Measurements from ENCODE around the gene PRCP.

PRCP gene

DNA sequence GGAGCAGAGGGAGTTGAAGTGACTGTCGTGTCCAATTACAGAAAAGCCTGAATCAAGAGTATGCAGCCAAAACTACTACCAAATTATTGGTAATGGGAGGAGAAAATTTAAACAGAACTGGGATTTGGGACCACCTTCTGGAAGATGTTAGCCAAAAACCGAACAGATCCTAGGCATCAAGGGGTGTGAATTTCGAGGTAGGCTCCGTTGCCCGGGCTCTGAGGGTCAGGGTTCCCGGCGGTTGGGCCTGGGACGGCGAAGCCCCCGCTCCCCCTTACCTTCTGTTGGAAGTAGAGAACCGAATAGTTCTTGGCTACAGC lies 313 bp downstream of the PRCP start:
- TF ChIP-seq, protein P1, sequence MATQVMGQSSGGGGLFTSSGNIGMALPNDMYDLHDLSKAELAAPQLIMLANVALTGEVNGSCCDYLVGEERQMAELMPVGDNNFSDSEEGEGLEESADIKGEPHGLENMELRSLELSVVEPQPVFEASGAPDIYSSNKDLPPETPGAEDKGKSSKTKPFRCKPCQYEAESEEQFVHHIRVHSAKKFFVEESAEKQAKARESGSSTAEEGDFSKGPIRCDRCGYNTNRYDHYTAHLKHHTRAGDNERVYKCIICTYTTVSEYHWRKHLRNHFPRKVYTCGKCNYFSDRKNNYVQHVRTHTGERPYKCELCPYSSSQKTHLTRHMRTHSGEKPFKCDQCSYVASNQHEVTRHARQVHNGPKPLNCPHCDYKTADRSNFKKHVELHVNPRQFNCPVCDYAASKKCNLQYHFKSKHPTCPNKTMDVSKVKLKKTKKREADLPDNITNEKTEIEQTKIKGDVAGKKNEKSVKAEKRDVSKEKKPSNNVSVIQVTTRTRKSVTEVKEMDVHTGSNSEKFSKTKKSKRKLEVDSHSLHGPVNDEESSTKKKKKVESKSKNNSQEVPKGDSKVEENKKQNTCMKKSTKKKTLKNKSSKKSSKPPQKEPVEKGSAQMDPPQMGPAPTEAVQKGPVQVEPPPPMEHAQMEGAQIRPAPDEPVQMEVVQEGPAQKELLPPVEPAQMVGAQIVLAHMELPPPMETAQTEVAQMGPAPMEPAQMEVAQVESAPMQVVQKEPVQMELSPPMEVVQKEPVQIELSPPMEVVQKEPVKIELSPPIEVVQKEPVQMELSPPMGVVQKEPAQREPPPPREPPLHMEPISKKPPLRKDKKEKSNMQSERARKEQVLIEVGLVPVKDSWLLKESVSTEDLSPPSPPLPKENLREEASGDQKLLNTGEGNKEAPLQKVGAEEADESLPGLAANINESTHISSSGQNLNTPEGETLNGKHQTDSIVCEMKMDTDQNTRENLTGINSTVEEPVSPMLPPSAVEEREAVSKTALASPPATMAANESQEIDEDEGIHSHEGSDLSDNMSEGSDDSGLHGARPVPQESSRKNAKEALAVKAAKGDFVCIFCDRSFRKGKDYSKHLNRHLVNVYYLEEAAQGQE (IDR thresholded peaks at IDR 0.05; ENCODE audit: insufficient read depth in 1 of 2, low read depth in 2 of 2, low read length in 2 of 2), result no peak
- no peak for TF ChIP-seq POLR2AphosphoS5 (IDR thresholded peaks at IDR 0.05; ENCODE audit: low read depth, low read length)
- TF ChIP-seq TAF1 (IDR thresholded peaks at IDR 0.05; ENCODE audit: borderline replicate concordance, insufficient read depth, low read length), result no peak
- no peak for TF ChIP-seq SIN3A (IDR thresholded peaks at IDR 0.05; ENCODE audit: borderline replicate concordance, insufficient read depth, low read length)
- TF ChIP-seq FOXP2 (optimal IDR thresholded peaks at IDR 0.05; ENCODE audit: borderline replicate concordance, extremely low read depth, extremely low read length, insufficient read depth), result no peak

DNA sequence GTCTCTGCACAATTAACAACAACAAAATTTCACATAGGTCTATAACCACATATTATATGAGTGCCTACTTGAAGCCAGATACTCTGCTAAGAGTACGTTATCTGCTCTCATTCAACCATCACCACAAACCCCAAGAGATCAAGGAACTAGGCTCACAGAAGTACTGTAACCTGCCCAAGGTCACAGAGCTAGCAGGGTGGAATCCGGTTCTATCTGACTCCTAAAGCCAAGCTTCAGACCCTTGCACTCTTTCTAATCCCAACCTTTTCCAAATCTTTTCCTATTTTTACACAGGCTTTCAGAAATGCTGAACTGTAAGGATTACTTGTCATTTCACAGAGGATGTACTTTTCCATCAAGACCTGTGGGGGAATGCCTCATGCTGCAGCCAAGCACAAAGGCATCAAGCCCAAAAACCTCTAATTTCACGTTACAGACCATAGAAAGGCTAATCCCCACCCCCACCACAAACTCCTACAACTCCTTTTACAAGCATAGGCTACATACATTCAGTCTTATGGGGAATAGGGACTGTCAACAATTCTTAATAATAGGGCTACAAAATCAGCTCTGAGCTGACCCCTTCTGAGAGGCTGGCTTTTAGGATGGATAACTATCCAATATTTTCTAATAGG lies 927 bp downstream of the PRCP start:
- no peak for TF ChIP-seq SIN3A (IDR thresholded peaks at IDR 0.05; ENCODE audit: borderline replicate concordance, insufficient read depth, low read length)
- no peak for TF ChIP-seq FOXP2 (optimal IDR thresholded peaks at IDR 0.05; ENCODE audit: borderline replicate concordance, extremely low read depth, extremely low read length, insufficient read depth)
- TF ChIP-seq TAF1 (IDR thresholded peaks at IDR 0.05; ENCODE audit: borderline replicate concordance, insufficient read depth, low read length), result no peak
- TF ChIP-seq POLR2AphosphoS5 (IDR thresholded peaks at IDR 0.05; ENCODE audit: low read depth, low read length), result no peak
- TF ChIP-seq, protein P1 (IDR thresholded peaks at IDR 0.05; ENCODE audit: insufficient read depth in 1 of 2, low read depth in 2 of 2, low read length in 2 of 2), result no peak

DNA sequence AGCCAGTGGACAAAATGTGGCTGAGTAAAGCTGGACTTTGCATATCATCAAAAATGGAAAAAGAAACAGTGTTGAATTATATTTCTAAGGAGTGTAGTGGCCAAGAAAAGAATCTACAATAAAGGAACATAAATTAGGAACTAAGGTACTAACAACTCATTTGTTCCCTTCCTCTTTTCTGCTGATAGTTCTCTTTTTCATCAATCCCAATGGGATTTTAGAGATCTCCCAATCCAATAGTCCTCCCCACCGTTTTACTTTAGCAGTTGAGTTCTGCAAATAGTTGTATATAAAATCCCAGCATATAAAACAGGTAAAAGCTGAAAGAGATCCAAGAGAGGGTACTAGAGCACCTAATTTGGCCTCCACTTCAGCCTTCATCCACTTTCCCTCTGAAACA lies 2.0 kb downstream of the PRCP start:
- TF ChIP-seq TAF1 (IDR thresholded peaks at IDR 0.05; ENCODE audit: borderline replicate concordance, insufficient read depth, low read length) (no peak), SIN3A (IDR thresholded peaks at IDR 0.05; ENCODE audit: borderline replicate concordance, insufficient read depth, low read length) (no peak), FOXP2 (optimal IDR thresholded peaks at IDR 0.05; ENCODE audit: borderline replicate concordance, extremely low read depth, extremely low read length, insufficient read depth) (no peak), POLR2AphosphoS5 (IDR thresholded peaks at IDR 0.05; ENCODE audit: low read depth, low read length) (no peak)
- TF ChIP-seq, protein P1 (IDR thresholded peaks at IDR 0.05; ENCODE audit: insufficient read depth in 1 of 2, low read depth in 2 of 2, low read length in 2 of 2), result no peak

DNA sequence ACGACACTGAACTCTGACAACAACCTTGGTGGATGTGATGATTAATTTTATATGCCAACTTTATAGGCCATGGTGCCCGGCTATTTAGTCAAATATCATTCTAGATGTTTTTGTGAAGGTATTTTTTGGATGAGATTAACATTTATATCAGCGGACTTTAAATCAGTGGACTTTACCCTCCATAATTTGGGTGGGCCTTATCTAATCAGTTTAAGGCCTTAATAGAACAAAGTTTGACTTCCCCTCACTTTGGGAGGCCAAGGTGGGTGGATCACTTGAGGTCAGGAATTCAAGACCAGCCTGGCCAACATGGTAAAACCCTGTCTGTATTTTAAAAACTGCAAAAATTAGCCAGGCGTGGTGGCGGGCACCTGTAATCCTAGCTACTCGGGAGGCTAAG lies 4.0 kb downstream of the PRCP start:
- TF ChIP-seq POLR2AphosphoS5 (IDR thresholded peaks at IDR 0.05; ENCODE audit: low read depth, low read length) (no peak), SIN3A (IDR thresholded peaks at IDR 0.05; ENCODE audit: borderline replicate concordance, insufficient read depth, low read length) (no peak), FOXP2 (optimal IDR thresholded peaks at IDR 0.05; ENCODE audit: borderline replicate concordance, extremely low read depth, extremely low read length, insufficient read depth) (no peak), TAF1 (IDR thresholded peaks at IDR 0.05; ENCODE audit: borderline replicate concordance, insufficient read depth, low read length) (no peak)
- TF ChIP-seq, protein P1 (IDR thresholded peaks at IDR 0.05; ENCODE audit: insufficient read depth in 1 of 2, low read depth in 2 of 2, low read length in 2 of 2), result no peak
